ENCODE results near the gene MFNG. TPM values are rescaled to one million over a fixed set of nuclear protein-coding genes. Genes with fewer than 3 reads are reported as not detected.
A peak's percentile ranks its signal among the peaks of the same experiment; 100 is the strongest.

MFNG gene
- total RNA-seq, 1 experiment from 2014 or later, result 0.56 TPM

DNA sequence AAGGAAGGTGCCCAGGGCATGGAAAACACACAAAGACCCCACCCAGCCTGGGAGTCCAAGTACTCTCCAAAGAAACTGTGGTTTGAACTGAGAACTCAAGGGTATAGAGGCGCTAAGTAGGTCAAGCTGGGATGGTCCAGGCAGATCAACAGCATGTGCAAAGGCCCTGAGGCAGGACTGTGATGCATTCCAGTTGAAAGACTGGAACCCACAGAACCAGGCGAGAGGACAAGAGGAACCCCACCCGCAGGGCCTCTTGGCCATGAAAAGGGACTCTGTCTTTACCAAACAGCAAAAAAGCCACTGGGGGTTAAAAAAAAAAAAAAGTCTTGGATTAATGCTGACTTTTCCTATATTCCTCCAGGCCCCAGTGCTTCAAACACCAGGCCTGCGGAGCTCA is 18.8 kb upstream of the MFNG start:
- Mint-ChIP-seq H3K36me3 (ENCODE audit: insufficient read depth, unreplicated experiment) (peaks cover 27% of the 10 kb centered on the region), H3K4me3 (ENCODE audit: unreplicated experiment) (no peak overlapping the region), H3K27me3 (ENCODE audit: insufficient read depth, unreplicated experiment) (no peaks in the 10 kb centered on the region), H3K9me3 (ENCODE audit: unreplicated experiment) (no peaks in the 10 kb centered on the region), H3K4me1 (ENCODE audit: insufficient read depth, unreplicated experiment) (peaks cover 21% of the 10 kb centered on the region), H3K27ac (ENCODE audit: low read depth, unreplicated experiment) (no peak overlapping the region)
- ChIA-PET CTCF (interaction anchor here (0.6 to 2.1 kb wide), 4 partner anchors 9 to 275 kb away, joined by 3 to 8 read pairs (median 3); no protein-coding TSS in a partner anchor), POLR2A (interaction anchor here (0.6 to 0.7 kb wide), 2 partner anchors 132 to 976 kb away, joined by 3 read pairs; no protein-coding TSS in a partner anchor)
- TF ChIP-seq, protein P1, sequence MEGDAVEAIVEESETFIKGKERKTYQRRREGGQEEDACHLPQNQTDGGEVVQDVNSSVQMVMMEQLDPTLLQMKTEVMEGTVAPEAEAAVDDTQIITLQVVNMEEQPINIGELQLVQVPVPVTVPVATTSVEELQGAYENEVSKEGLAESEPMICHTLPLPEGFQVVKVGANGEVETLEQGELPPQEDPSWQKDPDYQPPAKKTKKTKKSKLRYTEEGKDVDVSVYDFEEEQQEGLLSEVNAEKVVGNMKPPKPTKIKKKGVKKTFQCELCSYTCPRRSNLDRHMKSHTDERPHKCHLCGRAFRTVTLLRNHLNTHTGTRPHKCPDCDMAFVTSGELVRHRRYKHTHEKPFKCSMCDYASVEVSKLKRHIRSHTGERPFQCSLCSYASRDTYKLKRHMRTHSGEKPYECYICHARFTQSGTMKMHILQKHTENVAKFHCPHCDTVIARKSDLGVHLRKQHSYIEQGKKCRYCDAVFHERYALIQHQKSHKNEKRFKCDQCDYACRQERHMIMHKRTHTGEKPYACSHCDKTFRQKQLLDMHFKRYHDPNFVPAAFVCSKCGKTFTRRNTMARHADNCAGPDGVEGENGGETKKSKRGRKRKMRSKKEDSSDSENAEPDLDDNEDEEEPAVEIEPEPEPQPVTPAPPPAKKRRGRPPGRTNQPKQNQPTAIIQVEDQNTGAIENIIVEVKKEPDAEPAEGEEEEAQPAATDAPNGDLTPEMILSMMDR (IDR thresholded peaks at IDR 0.05; ENCODE audit: unreplicated experiment), result no peak
- intact Hi-C loops (cut with micrococcal nuclease), result no loop called here
- DNase-seq (ENCODE audit: unreplicated experiment), result no peak
- BruUV-seq (replicated peaks), result no TSS peak

DNA sequence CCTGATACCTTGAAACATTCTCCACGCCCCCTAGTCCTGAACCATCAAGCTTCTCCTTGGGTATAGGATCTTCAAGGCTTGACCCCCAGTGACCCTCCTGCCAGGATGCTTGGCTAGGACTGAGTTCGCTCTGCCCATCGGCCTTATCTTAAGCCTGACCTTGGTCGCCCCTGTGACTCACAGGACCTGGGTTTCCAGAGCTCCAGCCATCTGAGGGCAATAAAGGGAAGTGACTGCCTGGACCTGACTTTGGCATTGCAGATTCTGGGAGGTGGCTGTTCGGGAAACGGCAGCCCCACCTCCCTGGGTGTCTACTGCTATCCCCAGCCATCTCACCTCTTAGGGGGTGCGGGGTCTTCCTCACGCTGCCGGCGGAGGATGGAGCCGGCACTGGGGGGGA is 17.7 kb upstream of the MFNG start:
- Mint-ChIP-seq H3K9me3 (ENCODE audit: unreplicated experiment) (no peaks in the 10 kb centered on the region), H3K36me3 (ENCODE audit: insufficient read depth, unreplicated experiment) (peaks cover 27% of the 10 kb centered on the region), H3K4me3 (ENCODE audit: unreplicated experiment) (no peak overlapping the region), H3K4me1 (ENCODE audit: insufficient read depth, unreplicated experiment) (peaks cover 21% of the 10 kb centered on the region), H3K27ac (ENCODE audit: low read depth, unreplicated experiment) (no peak overlapping the region), H3K27me3 (ENCODE audit: insufficient read depth, unreplicated experiment) (no peaks in the 10 kb centered on the region)
- BruUV-seq (replicated peaks), result no TSS peak
- POLR2A ChIA-PET, result no interaction called here
- intact Hi-C loops (cut with micrococcal nuclease), result no loop called here
- TF ChIP-seq, protein P1 (IDR thresholded peaks at IDR 0.05; ENCODE audit: unreplicated experiment), result no peak
- CTCF ChIA-PET, result no interaction called here
- no peak for DNase-seq (ENCODE audit: unreplicated experiment)

DNA sequence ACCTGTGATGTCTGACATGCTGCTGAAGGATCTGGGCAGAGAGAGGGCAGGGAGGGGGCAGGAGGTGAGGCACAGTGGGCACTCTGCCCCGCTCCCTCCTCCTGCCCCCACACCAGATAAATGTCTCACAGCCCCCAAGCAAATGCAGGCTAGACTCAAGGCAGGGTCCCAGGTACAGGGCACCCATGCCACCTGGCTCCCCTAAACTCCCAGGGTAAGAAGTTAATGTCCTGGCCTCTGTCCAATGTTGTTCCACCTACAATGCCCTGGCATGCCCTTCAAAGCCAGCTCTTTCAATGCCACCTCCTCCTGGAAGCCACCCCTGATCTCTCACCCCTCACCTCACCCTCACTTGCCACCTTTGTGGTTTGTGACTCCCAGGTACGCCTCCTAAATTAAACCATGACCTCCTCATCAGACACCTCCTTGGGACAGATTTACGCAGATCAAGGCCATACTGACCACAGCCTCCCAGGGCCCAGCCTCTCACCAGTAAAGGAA is 17.0 kb upstream of the MFNG start:
- H3K27ac Mint-ChIP-seq (ENCODE audit: low read depth, unreplicated experiment), result no peak overlapping the region
- peaks cover 21% of the 10 kb centered on the region for H3K4me1 Mint-ChIP-seq (ENCODE audit: insufficient read depth, unreplicated experiment)
- ChIA-PET CTCF (no interaction called here), POLR2A (no interaction called here)
- intact Hi-C loops (cut with micrococcal nuclease), result no loop called here
- no peak overlapping the region for H3K4me3 Mint-ChIP-seq (ENCODE audit: unreplicated experiment)
- TF ChIP-seq, protein P1 (IDR thresholded peaks at IDR 0.05; ENCODE audit: unreplicated experiment), result no peak
- no peaks in the 10 kb centered on the region for H3K9me3 Mint-ChIP-seq (ENCODE audit: unreplicated experiment)
- DNase-seq (ENCODE audit: unreplicated experiment), result no peak
- no peaks in the 10 kb centered on the region for H3K27me3 Mint-ChIP-seq (ENCODE audit: insufficient read depth, unreplicated experiment)
- BruUV-seq (replicated peaks), result no TSS peak
- peaks cover 27% of the 10 kb centered on the region for H3K36me3 Mint-ChIP-seq (ENCODE audit: insufficient read depth, unreplicated experiment)

DNA sequence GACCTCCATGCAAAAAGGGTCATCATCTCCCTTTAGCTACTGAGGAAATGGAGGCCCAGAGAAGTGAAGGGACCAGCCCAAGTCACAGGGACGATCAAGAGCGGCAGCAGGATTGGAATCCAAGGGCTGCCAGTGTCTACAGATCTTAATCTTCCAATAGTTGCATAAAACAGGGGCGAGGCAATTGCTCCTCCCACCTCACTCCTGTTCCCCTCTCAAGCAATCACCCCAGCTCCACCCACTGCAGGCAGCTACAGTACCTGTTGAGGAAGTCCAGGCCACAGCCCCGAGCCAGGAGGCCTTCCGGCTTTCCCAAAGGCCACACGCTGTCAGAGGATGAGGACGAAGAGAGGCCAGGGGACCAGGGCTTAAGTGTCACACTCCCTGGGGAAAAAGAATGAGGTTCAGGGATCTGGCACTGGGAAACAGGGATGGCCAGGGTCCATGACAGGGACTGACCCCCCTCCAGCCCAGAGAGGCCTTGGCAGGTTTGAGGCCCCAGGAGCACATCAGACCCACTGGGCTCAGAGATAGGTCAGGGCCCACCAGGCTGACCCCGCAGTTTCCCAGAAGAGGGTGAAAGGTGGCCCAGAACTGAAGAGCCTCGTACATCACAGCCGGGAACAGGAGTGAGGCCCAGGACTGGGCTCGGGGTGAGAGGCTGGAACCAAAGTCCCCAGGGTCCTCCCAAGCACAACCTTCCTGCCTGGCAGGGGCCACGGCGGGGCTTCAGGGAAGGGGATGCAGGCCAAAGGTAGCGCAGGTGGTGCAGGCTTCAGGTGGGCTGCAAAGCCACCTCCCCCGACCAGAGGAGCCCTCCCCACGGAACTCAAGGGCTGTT is 16.4 kb upstream of the MFNG start:
- intact Hi-C loops (cut with micrococcal nuclease), result no loop called here
- no peaks in the 10 kb centered on the region for H3K9me3 Mint-ChIP-seq (ENCODE audit: unreplicated experiment)
- no TSS peak for BruUV-seq (replicated peaks)
- DNase-seq (ENCODE audit: unreplicated experiment), result peak; percentile 74
- POLR2A ChIA-PET, result interaction anchor here (0.6 kb wide), 1 partner anchor 179 kb away, joined by 3 read pairs; no protein-coding TSS in a partner anchor
- H3K4me1 Mint-ChIP-seq (ENCODE audit: insufficient read depth, unreplicated experiment), result peaks cover 21% of the 10 kb centered on the region
- H3K27ac Mint-ChIP-seq (ENCODE audit: low read depth, unreplicated experiment), result peak overlapping the region; percentile 46
- TF ChIP-seq, protein P1 (IDR thresholded peaks at IDR 0.05; ENCODE audit: unreplicated experiment), result no peak
- H3K27me3 Mint-ChIP-seq (ENCODE audit: insufficient read depth, unreplicated experiment), result no peaks in the 10 kb centered on the region
- H3K4me3 Mint-ChIP-seq (ENCODE audit: unreplicated experiment), result no peak overlapping the region
- CTCF ChIA-PET, result no interaction called here
- H3K36me3 Mint-ChIP-seq (ENCODE audit: insufficient read depth, unreplicated experiment), result peaks cover 27% of the 10 kb centered on the region

All from MCF 10A (cell line).